ENCODE results near the gene ONECUT3.

The ONECUT3 gene

GRCh38 chr19:1830568-1830967, 77.3 kb downstream of the ONECUT3 start:
- Histone ChIP-seq H4K20me1 (ENCODE audit: insufficient read depth, low read length) (peaks cover 49% of the 10 kb centered on the region), H3K4me1 (ENCODE audit: low read length) (no peaks in the 10 kb centered on the region), H3K9me3 (ENCODE audit: insufficient read depth, low read length) (no peaks in the 10 kb centered on the region), H3K4me3 (ENCODE audit: low read length) (no peak overlapping the region), H3K27ac (ENCODE audit: low read length) (no peak overlapping the region), H3K9ac (ENCODE audit: low read length) (no peak overlapping the region), H2AFZ (ENCODE audit: low read depth, low read length) (no peak overlapping the region), H3K36me3 (replicated peaks; ENCODE audit: low read depth, low read length) (peaks cover 12% of the 10 kb centered on the region), H3K27me3 (ENCODE audit: low read depth, low read length) (no peaks in the 10 kb centered on the region), H3K4me2 (ENCODE audit: low read length) (no peak overlapping the region), H3K79me2 (ENCODE audit: low read length) (peaks cover 57% of the 10 kb centered on the region)
- TF ChIP-seq CTCF (IDR thresholded peaks at IDR 0.05; ENCODE audit: low read depth, low read length) = no peak
- TF ChIP-seq EZH2phosphoT487 (IDR thresholded peaks at IDR 0.05; ENCODE audit: low read depth) = no peak
